Fibroblast of gingiva (primary cell): ENCODE measurements around the gene OPN4.
A peak's percentile ranks its signal among the peaks of the same experiment; 100 is the strongest.

Experiments used
- DNase-seq: peaks from one replicate; pipeline ENCODE4 v3.0.0-alpha.2; 2011; ENCODE audit warnings: low read depth

Gene OPN4

DNA sequence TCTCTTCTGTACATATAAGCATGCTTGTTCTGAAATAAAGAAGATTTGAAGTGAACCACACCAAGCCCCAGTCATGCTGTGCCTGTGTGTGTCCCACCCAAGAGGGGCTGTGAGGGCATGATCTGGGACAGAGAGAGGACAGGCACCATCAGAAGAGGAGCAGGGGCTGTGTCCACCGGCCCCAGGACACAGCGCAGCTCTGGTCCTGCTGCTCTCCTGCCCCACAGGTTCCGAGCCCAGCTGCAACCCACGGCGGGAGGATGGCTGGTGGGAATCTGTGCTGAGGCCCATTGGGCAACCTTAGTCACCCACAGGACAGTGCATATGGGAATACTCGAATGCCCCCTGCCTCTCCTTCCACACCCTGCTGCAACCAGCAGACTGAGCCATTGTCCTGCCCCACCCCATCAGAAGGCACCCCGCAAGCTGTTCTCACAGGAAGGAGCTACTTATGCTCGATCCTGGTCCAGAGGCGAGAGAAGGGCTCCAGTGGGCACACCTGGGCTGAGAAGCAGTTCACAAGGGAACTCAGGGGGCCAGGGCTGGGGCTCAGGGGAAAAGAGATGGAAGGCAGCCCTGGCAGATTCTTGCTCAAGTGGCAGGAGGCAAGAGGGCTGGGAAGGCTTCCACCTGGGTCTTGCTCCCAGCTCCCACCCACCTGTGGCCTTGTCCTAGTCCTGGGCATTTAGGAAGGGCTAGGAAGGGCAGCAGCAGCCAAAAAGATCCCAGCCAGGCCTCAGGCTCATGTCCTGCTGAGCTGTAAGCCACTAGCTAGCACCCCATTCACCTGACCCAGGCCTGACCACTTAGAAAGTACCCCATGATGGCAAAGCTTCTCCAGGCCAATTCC lies 45.9 kb downstream of the OPN4 start:
- no peak for DNase-seq

DNA sequence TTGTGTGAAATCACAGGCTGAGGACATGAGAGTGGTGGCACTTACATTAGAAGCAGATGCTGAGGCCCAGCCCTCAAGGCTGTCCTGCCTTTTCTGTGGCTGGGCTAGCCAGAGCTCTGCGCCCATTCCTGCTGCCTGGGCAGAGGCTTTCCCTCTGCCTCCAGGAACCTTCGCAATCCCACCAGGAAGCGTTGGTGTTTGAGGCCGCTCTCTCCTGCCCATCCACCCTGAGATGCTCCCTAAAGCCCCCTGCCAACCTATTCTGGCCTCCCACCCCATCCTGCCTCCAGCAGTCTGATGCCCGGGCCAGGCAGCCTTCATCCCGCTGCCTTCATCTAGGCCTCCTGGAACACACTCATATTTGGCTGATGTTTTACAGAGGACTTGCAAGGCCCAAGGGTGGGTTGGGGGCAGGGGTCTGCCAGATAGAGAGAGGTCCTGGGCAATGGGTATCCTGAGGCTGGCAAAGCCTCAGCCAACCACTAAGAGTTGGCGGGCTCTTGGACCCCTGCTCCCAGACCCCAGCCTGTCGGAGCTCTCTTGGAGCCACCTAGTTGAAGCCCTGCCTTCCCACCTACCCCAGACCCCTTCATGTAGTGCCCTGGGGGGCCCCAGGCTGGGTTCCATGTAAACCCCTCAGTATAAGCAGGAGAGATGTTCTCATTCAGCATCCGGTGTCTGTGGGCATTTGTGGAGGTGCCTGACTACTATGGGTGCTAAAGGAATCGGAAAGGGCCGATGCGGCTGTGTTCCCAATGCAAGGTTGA lies 46.7 kb downstream of the OPN4 start:
- no peak for DNase-seq

DNA sequence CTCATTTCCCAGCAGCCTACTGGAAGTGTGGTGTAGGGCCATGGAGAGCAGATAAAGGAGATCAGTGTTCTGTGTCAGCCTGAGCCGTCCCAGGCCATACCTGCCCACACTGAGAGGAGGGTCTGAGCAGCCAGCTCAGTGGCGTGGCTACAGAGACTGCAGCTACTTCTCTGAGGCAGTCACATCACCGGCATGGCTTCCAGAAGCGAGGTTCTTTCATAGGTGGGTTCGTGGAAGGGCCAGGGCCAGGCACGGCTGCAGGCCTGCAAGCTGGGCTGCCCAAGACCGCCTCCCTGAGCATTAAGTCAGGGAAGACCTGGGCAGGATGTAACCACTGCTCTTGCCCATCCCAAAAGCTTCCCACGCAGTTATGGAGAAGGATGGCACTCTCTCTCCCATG lies 48.8 kb downstream of the OPN4 start:
- DNase-seq = no peak

DNA sequence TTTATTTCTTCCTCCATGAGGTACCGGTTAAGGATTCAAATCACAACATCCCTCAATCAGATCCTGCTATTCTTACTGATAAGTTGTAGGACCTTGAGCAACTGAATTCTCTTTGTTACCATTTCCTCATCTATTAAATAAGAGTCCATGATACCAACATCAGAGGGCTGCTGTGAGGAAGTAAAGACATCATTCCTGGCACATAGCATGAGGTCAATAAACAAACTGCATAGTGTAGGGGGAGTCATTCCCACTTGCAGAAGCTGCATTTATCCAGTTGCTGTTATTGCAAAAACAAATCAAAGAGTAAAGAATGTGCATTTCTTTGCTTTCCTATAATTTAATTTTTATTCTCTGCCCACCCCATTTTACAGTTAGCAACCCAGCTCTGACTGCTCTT lies 50.8 kb downstream of the OPN4 start:
- no peak for DNase-seq

DNA sequence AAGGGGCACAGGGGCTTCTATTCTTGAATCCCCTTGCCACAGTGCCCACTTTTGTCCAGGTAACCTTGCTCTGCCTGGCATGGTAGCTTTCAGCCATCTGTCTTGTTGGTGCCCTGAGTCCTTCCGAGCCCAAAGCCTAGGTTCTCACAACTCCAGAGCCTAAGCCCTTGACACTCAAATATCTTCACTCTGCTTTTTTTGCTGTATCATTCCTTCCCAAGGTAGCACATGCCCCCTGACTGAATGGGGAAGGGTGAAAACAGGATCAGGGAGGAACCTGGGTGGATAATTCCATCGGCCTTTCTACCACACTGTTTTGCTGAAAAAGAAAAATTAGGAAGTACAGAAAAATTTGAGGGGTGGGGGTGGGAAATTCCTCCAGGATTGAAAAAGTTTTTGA lies 51.6 kb downstream of the OPN4 start:
- no peak for DNase-seq

DNA sequence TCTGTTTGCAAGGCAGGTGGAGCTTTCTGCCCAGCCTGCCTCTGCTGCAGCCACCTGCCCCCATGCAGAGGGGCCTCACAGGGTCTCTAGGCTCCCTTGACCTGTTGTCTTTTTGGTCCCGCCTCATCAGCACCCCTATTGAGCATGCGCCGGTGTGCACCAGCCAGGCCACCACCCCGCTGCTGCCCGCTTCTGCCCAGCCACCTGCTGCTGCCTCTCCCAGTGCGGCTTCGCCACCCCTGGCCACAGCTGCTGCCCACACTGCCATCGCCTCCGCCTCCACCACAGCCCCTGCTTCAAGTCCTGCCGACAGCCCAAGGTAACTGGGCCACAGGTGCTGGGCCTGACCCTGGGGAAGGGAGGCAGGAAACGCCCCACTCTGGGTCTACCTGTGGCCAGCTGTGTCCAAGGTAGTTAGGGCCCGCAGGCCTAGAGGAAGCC lies 52.1 kb downstream of the OPN4 start:
- no peak for DNase-seq

DNA sequence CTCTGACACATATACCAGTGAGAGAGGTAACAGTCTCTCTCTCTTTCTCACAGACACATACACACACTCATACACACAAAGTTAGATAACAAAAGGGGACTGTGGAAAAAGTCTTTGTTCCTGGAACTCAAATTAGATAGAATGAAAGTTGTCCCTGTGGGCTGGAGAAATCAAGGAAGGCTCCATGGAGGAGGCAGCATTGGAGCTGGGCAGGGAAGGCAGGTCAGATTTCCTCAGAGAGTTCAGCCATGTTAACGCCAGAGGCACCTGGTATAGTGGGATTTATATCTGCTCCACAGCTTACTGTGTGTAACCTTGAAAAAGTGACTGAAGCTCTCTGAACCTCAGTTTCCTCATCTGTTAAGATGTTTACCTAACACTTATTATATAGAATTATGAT lies 52.6 kb downstream of the OPN4 start:
- no peak for DNase-seq

DNA sequence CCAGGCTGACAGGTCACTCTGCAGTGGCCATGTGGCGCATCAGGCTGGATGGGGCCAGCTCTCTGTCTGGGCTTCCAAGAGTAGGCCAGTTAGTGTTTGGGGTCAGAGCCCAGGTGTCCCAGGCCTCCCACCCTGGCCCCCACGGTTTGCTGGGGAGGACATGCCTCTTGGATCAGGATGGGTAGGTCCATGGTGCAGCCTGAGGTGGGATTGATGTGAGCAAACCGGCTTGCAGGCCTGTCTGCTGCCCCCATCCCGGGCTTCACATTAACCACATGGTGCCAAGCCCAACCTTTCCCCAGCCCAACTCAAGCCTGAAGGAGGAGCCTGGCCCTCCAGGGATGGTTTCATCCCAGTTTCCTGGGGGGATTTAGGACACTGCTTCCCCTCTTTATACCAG lies 53.2 kb downstream of the OPN4 start:
- no peak for DNase-seq

DNA sequence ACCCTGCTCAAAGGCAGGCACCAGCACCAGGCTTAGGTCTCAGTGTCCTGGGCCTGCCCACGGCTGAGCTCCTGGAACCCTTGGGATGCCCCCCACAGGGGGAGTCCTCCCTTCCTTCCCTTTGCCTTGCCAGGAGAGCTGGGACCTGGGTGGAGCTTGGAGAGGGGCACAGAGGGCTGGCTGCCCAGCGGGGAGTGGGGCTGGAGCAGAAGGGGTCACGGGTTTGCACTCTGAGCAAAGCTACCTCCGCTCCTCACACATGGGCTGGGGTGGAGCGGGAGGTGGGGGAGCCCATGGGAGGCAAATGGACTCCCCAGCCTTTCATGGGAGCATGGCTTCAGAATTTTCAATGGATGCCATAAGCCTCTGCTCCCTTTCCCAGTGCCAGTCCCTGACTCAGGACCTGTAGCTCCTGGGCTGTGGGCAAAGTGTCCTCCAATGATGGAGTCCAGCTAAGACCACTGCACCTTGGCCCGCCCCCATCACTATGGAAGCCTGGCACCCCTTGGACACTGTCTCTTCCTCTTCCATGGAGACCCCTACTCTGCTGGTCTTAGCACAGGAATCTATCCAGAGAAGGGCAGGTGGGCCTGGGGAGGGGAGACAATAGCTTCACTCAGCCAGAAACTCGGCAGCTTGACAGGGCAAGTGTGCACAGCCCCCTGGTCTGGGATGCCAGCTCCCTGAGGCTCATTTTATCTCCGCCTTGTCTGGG lies 53.9 kb downstream of the OPN4 start:
- DNase-seq = no peak

DNA sequence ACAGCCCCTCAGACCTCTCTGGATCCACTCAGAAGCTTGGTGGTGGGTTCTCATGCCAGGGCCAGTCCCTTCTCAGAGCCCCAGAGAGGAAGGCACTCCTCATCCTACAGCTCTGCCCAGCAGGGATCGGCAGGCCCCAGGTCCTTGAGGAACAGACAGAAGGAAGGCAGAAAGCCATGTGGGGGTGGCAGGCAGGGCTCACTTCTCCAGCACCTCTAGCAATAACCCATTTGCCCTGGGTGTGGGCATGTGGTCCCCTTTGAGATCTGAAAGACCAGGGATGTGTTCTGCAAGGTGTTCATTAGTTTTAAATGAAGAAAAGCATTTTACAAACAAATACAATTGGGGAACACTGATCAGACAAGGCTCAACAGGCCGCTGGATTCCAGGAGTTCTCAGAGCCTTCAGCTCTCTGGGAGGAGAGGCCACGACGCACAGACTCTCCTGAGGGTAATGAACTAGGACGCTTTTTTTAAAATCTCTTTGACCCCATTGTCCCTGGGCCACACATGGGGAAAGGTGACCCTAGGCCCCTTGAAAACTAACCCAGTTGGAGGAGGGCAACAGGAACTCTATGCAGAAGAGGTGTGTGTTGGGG lies 54.5 kb downstream of the OPN4 start:
- no peak for DNase-seq

DNA sequence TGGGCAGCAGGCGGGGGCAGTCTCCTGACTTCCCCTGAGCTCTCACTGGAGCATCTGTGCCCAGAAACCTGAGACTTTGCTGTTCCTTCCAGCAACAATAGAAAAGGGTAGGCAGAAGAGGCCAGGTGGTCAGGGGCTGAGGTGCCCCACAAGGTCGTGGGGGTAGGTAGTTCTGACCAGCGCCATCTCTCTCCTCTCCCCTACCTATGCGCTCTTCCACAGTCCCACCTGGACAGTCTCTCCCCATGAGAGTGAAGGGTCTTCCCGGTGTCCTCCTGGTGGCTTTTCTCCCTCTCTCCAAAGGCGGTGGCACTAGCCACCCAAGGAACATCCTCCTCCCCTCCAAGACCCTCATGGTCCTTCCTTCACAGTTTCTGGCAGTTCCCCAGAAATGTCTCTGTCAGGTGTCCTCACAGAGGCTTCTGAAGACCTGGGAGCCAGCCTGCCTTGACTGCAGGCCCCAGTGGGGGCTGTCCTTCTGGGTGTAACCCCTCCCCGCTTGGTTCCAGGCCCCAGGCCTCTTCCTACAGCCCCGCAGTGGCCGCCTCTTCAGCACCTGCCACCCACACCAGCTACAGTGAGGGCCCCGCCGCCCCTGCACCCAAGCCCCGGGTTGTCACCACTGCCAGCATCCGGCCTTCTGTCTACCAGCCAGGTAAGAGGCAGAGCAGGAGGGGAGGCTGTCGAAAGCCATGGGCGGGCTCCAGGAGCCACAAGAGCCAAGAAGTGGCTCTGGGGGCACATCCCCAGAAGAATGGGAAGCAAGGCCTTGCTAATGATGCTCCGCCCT lies 55.2 kb downstream of the OPN4 start:
- no peak for DNase-seq

DNA sequence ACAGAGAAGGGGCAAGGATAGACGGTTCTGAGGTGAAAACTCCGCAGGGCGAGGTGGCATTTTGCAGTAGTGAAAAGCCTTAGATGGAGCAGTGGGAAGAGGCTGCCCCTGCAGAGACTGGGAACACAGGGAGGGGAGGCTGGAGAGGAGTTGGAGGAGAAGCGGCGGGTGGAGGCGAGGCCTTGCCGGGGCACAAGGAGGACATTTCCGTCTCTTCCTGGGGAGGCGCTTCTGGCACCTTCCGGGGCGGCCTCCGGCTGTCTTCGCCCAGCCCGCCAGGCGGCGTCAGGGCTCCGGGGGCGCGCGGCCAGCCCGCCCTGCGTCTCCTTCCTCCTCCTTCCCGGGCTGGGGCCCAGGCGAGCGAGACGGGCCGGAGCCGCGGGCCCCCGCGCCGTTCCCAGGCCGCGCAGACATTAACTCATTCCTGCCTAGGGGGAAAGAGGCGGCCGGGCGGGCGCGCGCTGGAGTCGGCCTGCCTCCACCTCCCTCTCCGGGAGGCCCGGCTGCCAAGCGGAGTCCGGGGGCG lies 56.7 kb downstream of the OPN4 start:
- DNase-seq = peak; percentile 89

DNA sequence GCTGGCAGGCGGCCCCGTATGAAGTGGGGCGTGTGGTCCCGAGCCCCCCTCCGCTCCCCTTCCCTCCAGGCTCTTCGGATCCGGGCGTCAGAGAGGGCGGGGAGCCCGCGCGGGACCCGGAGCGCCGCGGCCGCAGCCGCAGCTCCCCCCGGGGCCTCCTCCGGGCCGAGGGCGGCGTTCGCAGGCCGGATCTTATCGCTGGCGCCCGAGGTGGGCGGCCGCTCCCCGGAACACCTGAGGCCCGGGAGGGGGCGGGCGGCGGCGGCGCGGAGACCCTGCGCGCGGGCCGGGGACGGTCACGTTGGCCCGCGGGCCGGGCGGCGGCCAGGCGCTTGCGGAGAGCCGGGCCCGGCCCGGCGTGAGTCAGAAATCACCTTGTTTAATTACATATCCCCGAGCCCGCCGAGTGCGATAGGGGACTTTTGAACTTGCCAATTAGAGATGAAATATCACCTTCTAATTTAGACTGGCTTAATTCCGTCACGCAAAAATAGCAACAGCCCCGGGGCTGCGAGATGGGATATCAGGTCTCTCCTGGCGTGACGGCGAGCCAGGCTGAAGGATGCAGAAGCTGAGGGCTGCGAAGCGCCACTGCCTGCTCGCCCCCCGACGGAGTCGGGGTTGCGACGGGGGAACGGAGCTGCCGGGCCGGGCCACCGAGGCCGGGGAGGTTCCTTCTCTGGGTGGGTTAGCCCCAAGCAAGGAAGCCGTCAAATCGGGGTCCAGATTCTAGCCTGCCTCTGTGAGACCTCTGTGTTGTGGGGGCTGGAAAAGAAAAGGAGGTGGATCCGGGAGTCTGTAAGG lies 57.4 kb downstream of the OPN4 start:
- DNase-seq = peak; percentile 29

DNA sequence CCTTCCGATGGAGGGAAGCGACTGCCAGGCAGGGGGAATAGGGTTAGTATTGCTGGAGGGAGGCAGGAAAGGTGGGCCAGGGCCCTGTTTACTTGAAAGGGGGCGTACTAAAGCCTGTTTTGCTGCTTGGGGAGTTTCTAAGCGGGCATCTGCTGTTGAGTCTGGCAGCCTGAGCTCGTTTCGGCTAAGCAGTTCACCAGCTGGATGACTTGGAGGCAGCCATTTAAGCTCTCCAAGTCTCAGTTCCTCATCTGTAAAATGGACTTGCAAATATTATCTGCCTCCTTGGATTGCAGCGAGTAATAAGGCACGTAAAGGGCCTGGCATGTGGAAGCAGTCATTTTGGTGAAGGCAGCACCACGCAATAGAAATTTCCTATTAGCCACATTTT lies 58.0 kb downstream of the OPN4 start:
- DNase-seq = no peak

DNA sequence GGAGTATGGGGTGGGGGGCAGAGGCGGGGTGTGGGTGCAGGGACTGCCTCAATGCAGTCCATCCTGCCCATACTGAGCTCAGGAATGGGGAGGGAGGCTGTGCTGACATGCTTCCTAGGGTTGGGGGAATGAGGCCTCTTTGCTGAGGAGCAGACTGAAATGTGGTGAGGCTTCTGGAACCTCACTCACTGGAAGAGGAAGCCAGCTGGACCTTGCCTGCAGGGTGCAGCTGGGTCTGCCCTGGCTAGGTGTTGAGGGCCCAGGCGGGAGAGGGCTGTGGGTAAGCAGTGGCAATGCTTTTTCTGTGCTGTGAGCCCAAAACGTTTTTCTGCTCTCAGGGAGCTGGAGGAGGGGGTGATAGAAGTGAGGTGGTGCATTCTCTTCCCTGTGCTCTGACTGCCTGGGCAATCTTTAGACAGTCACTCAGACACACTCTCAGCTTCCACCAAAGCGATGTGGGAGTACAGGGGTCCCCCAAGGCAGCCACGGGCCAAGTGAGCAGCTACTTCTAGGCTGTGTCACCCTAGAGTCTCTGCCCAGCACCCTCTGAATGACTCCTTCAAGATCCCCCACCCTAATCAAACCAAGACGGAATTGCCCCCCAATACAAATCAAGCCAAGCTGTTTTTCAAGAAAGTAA lies 60.9 kb downstream of the OPN4 start:
- DNase-seq = no peak

DNA sequence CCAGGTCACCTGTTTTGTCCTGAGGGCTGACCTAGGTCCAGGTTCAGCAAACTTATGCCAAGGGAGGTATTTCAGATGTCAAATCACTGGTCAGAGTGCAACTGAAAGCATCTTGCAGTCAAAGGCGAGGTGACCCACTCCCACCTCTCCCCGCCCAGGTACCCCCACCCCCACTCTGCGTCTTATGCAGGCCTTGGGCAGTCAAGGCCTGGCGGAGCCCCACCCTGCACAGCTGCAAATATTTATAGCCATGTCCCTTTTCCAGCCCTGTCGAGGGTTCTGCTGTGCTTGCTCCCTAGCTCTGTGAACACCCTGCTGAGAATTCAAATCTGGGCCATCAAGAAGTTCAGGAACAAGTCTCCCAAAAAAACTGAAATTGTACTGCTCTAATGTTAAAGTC lies 61.5 kb downstream of the OPN4 start:
- DNase-seq = no peak
